Measurements from ENCODE around the gene OLFM2.
"Not testable (repeated sequence)": the region's sequence is repeated elsewhere in the genome, so short reads cannot be mapped to it uniquely, and the experiment has no call there.

OLFM2 gene

DNA sequence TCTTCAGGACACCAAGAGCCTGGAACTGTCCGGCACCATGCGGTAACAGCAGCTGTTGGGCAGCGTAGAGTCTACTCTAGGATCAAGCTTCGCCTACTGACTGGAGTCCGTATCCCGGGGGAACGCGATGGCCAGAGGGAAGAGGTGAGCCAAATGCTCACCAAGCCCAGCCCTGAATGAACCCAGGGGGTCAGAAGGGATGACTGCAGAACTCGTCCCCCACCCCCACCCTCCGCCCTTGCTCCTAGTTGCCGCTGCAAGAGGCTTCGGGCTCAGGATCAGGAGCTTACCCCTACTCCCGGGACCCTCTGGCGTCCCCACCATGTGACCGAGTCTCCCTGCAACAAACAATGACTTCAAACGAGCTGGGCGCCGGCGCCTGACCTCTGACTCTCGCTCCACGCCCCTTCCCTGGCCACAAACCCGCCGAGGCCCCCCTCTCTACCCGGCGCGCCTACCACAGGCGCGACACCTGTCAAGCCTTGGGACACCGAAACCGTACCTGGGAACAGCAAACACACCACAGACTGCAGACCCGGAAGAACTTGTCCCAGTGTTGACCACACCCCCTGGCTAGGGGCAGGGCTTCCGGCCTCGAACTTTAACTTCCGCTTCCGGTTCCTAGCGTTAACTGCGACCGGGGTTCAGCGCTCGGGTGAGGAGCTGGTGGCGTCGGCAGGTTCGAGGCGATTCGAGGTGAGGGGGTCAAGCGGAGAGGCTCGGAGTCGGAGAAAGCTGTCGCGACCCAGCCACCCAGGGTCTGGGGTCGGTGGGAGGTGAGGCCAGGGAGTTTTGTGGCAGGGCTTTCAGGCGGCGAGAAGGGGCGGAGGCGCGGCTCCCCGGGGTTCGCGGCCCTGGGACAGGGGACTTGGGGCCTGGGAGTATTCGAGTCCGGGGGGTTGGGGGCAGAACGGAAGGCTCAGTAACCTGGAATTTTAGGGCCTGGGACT is 108.8 kb downstream of the OLFM2 start, which contains the start of gene UBL5:
Gene UBL5 (plus strand): TSS at position 630 of the 950 bp plus-strand sequence. CDS start 420 bp downstream, outside the sequence.
- H3K9me3 ChIP-seq (ENCODE audit: control insufficient read depth, insufficient read depth, low read length): no peaks in the 10 kb centered on the region
- peaks cover 18% of the 10 kb centered on the region for H3K36me3 ChIP-seq (ENCODE audit: control insufficient read depth, insufficient read depth, low read length)
- H3K27me3 ChIP-seq (ENCODE audit: control insufficient read depth, insufficient read depth, low read length): no peaks in the 10 kb centered on the region
- no peaks in the 10 kb centered on the region for H3K4me1 ChIP-seq (ENCODE audit: control insufficient read depth, insufficient read depth, low read length)
- peak within 1 kb of the TSS; percentile 60 for H3K9ac ChIP-seq (ENCODE audit: low read depth, low read length)
- H3K27ac ChIP-seq (ENCODE audit: low read depth, low read length): peak within 1 kb of the TSS; percentile 92
- peak within 1 kb of the TSS; percentile 91 for H3K4me3 ChIP-seq (ENCODE audit: low read depth, low read length)

DNA sequence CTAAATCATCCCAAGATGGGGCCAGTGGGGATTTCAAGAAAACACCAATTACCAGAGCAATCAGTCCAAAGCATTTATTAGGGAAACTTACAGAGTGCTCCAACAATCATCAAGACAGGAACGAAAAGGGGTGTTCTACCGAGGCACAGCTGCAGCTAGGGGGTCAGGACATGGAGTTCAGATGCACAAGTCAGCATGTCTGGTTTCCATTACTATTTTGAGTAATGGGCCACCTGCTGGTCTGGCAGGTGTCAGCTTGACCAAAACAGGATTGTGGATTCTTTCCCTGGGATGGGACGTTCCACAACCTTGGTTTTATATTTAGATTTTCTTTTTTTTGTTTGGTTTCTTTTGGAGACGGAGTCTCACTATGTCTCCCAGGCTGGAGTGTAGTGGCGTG is 112.5 kb downstream of the OLFM2 start:
- peaks cover 6% of the 10 kb centered on the region for H3K4me1 ChIP-seq (ENCODE audit: control insufficient read depth, insufficient read depth, low read length)
- no peaks in the 10 kb centered on the region for H3K27me3 ChIP-seq (ENCODE audit: control insufficient read depth, insufficient read depth, low read length)
- no peak overlapping the region for H3K9ac ChIP-seq (ENCODE audit: low read depth, low read length)
- no peak overlapping the region for H3K27ac ChIP-seq (ENCODE audit: low read depth, low read length)
- no peaks in the 10 kb centered on the region for H3K9me3 ChIP-seq (ENCODE audit: control insufficient read depth, insufficient read depth, low read length)
- H3K4me3 ChIP-seq (ENCODE audit: low read depth, low read length): no peak overlapping the region
- H3K36me3 ChIP-seq (ENCODE audit: control insufficient read depth, insufficient read depth, low read length): 0 out of 2 replicates have a peak, but pooled peaks cover 4% of the 10 kb centered on the region

DNA sequence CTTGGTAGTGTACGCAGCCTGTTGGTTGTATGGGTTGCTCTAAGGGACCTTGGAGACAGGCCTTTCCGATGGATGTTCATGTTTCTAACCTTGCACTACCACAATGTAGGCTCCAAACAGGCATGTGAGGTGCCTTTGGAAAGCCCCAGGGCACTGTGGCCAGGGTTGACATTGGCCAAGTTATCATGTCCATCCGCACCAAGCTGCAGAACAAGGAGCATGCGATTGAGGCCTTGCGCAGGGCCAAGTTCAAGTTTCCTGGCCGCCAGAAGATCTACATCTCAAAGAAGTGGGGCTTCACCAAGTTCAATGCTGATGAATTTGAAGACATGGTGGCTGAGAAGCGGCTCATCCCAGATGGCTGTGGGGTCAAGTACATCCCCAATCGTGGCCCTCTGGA is 116.3 kb downstream of the OLFM2 start:
- H3K27me3 ChIP-seq (ENCODE audit: control insufficient read depth, insufficient read depth, low read length); H3K36me3 ChIP-seq (ENCODE audit: control insufficient read depth, insufficient read depth, low read length); H3K9ac ChIP-seq (ENCODE audit: low read depth, low read length); H3K4me1 ChIP-seq (ENCODE audit: control insufficient read depth, insufficient read depth, low read length); H3K9me3 ChIP-seq (ENCODE audit: control insufficient read depth, insufficient read depth, low read length): not testable (repeated sequence)
- Histone ChIP-seq H3K4me3 (ENCODE audit: low read depth, low read length) (peak overlapping the region; percentile 51; the same call in 1 of the 2 replicates), H3K27ac (ENCODE audit: low read depth, low read length) (peak overlapping the region; percentile 42)

DNA sequence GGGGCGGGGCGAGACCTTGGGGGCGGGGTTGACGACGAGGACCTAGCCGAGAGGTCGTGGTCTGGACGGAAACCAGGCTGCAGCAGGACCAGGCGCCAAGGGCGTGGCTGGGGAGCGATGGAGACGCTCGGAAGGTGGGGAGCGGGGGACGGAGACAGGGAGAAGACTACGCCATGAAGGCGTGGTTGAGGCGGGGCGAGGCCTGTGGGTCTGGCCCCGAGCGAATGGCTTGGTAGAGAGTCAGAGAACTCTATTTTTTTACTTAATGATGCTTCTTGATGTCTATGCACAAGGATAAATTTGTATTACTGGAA is 116.8 kb downstream of the OLFM2 start:
- Histone ChIP-seq H3K9me3 (ENCODE audit: control insufficient read depth, insufficient read depth, low read length) (no peaks in the 10 kb centered on the region), H3K9ac (ENCODE audit: low read depth, low read length) (no peak overlapping the region), H3K36me3 (ENCODE audit: control insufficient read depth, insufficient read depth, low read length) (no peaks in the 10 kb centered on the region), H3K4me1 (ENCODE audit: control insufficient read depth, insufficient read depth, low read length) (peaks cover 6% of the 10 kb centered on the region), H3K27ac (ENCODE audit: low read depth, low read length) (peak overlapping the region; percentile 42), H3K27me3 (ENCODE audit: control insufficient read depth, insufficient read depth, low read length) (no peaks in the 10 kb centered on the region), H3K4me3 (ENCODE audit: low read depth, low read length) (peak overlapping the region; percentile 51)

DNA sequence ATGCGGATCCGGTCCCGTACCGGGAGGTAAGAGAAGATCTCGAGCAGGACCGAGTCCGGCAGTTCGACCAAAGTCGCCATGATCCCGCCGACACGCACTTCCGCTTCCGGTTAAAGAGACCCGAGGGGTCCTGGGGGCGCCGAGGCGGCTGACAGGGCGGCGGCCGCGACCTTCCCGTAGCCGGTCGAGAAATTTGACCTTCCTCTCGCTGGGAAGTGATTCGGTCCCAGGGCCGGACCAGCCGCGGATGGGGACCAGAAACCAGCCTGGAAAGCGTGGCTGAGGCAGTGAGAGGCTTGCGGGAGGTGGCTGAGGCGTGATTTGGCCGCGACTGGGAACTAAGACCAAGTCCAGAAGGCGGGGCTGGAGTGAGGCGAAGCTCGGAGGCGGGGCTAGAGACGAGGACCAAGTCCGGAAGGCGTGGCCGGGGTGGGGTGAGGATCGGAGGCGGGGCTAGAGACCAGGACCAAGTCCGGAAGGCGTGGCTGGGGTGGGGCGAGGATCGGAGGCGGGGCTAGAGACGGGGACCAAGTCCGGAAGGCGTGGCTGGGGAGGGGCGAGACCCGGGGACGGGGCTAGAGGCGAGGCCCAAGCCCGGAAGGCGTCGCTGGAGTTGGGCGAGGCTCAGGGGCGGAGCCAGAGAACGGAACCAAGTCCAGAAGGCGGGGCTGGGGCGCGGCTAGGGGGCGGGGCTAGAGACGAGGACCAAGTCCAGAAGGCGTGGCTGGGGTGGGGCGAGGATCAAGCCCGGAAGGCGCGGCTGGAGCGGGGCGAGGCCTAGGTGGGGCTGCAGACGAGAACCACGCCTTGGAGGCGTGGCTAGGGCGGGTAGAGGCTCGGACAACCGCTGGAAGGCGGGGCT is 117.3 kb downstream of the OLFM2 start, which contains the start of gene FBXL12:
Gene FBXL12 (minus strand): TSS at position 346 of the 862 bp plus-strand sequence. CDS start 266 bp downstream, at position 80.
- Histone ChIP-seq H3K27me3 (ENCODE audit: control insufficient read depth, insufficient read depth, low read length) (no peaks in the 10 kb centered on the region), H3K27ac (ENCODE audit: low read depth, low read length) (peak within 1 kb of the TSS; percentile 97), H3K9ac (ENCODE audit: low read depth, low read length) (peak within 1 kb of the TSS; percentile 84), H3K4me3 (ENCODE audit: low read depth, low read length) (peak within 1 kb of the TSS; percentile 87), H3K4me1 (ENCODE audit: control insufficient read depth, insufficient read depth, low read length) (peaks cover 6% of the 10 kb centered on the region), H3K36me3 (ENCODE audit: control insufficient read depth, insufficient read depth, low read length) (no peaks in the 10 kb centered on the region), H3K9me3 (ENCODE audit: control insufficient read depth, insufficient read depth, low read length) (no peaks in the 10 kb centered on the region)

DNA sequence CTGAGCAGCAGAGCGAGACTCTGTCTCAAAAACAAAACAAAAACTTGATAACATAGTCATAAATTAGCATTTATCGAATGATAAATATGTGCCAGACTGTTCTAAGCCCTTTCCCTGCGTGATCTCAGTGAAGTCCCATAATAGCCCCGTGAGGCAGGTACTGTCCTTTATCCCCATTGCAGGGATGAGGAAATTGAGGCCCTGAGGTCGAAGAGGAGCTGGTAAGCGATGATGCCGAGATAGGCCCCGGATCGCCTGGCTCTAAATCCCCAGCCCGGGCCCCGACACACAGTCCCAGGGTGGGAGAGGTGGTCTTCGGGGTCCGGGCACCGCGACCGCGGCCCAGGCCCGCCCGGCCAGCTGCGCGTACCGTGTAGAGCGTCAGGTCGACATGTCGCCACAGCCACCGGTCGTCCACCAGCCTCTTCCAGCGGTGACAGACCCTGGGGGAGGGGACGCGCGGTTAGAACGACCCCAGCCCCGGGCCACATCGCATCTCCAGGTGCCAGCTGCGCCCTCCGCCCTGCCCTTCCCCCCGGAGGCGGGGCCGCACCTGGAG is 118.1 kb downstream of the OLFM2 start:
- Histone ChIP-seq H3K36me3 (ENCODE audit: control insufficient read depth, insufficient read depth, low read length) (0 out of 2 replicates have a peak, but pooled peaks cover 3% of the 10 kb centered on the region), H3K27ac (ENCODE audit: low read depth, low read length) (peak overlapping the region; percentile 97), H3K9me3 (ENCODE audit: control insufficient read depth, insufficient read depth, low read length) (no peaks in the 10 kb centered on the region), H3K4me3 (ENCODE audit: low read depth, low read length) (peak overlapping the region; percentile 87), H3K9ac (ENCODE audit: low read depth, low read length) (peak overlapping the region; percentile 84), H3K27me3 (ENCODE audit: control insufficient read depth, insufficient read depth, low read length) (no peaks in the 10 kb centered on the region), H3K4me1 (ENCODE audit: control insufficient read depth, insufficient read depth, low read length) (peaks cover 6% of the 10 kb centered on the region)

DNA sequence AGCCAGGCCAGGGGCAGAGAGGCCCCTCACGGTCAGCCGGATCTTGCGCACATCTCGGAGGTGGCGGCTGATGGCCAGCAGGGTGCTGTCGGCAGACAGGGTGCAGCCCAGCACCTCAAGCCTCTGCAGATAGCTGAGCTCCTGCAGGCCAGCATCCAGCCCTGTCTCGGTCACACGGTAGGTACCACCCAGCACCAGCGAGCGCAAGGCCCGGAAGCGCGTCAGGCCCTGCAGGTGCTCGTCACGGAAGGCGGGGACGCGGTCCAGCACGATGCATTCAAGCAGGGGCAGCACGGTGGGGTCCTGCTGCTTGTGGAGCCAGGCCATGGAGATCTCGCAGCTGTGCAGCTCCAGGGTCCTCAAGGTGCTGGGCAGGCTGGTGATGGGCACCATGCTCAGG is 125.2 kb downstream of the OLFM2 start:
- no peak overlapping the region for H3K27ac ChIP-seq (ENCODE audit: low read depth, low read length)
- H3K36me3 ChIP-seq (ENCODE audit: control insufficient read depth, insufficient read depth, low read length): peaks cover 45% of the 10 kb centered on the region

DNA sequence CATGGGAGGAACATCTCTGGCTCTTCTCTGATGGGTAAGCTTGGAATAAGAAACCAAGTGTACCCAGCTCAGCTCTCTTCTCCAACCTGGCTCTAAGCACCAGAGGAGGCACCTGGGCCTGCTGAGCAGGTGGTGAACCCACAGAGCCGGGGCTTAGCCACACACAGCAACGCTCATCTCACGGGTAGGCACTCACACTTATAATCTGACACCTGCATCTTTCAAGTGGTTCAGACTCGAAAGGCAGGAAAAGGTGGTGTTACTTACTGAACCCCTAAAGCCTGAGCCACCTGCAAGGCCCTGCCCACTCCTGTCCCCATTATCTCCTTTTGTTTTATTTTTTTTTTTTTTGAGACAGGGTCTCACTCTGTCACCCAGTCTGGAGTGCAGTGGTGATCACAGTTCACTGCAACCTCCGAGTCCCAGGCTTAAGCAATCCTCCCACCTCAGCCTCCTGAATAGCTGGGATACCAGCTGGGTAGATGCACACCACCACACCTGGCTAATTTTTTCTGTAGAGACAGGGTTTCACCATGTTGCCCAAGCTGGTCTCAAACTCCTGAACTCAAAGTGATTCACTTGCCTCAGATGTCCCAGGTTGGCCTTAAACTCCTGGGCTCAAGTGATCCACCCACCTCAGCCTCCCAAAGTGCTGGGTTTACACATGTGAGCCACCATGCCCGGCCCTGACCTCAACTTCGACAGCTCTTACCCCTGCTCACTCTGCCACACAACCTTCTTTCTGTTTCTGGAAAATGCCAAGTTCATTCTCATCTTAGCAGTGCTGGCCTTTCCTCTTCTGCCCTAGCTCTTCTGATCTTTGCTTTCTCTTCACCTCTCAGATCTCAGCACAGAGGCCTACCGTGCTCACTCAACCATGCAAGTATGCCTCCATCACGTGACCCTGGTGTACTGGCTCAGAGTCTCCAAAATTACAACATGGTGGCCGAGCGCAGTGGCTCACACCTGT is 127.2 kb downstream of the OLFM2 start:
- peaks cover 45% of the 10 kb centered on the region for H3K36me3 ChIP-seq (ENCODE audit: control insufficient read depth, insufficient read depth, low read length)
- H3K9ac ChIP-seq (ENCODE audit: low read depth, low read length): no peak overlapping the region
- H3K9me3 ChIP-seq (ENCODE audit: control insufficient read depth, insufficient read depth, low read length): no peaks in the 10 kb centered on the region
- H3K4me3 ChIP-seq (ENCODE audit: low read depth, low read length): no peak overlapping the region
- no peaks in the 10 kb centered on the region for H3K27me3 ChIP-seq (ENCODE audit: control insufficient read depth, insufficient read depth, low read length)
- H3K4me1 ChIP-seq (ENCODE audit: control insufficient read depth, insufficient read depth, low read length): no peaks in the 10 kb centered on the region
- H3K27ac ChIP-seq (ENCODE audit: low read depth, low read length): no peak overlapping the region

More for the DNA sequence above, 125.2 kb downstream of the OLFM2 start:
- no peak overlapping the region for H3K9ac ChIP-seq (ENCODE audit: low read depth, low read length)
- H3K9me3 ChIP-seq (ENCODE audit: control insufficient read depth, insufficient read depth, low read length): no peaks in the 10 kb centered on the region
- no peaks in the 10 kb centered on the region for H3K4me1 ChIP-seq (ENCODE audit: control insufficient read depth, insufficient read depth, low read length)
- no peaks in the 10 kb centered on the region for H3K27me3 ChIP-seq (ENCODE audit: control insufficient read depth, insufficient read depth, low read length)
- no peak overlapping the region for H3K4me3 ChIP-seq (ENCODE audit: low read depth, low read length)

DNA sequence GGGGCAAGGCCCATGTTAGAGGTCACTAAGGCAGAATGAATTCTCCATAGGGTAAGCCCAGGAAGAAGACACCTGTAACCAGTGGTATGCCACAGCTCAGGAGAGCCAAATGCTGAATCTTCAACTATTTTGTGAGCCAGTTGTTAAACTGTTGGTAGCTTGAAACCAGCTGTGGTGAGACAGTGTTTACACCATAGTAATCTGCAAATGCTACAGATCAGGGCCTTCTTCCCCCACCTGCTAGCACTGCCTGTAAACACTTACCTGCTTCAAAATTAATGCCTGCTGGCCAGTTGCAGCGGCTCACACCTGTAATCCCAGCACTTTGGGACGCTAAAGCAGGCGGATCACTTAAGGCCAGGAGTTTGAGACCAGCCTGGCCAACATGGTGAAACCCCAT is 129.5 kb downstream of the OLFM2 start:
- no peak overlapping the region for H3K27ac ChIP-seq (ENCODE audit: low read depth, low read length)
- H3K36me3 ChIP-seq (ENCODE audit: control insufficient read depth, insufficient read depth, low read length): peaks cover 42% of the 10 kb centered on the region
- no peak overlapping the region for H3K4me3 ChIP-seq (ENCODE audit: low read depth, low read length)
- H3K9me3 ChIP-seq (ENCODE audit: control insufficient read depth, insufficient read depth, low read length): no peaks in the 10 kb centered on the region
- no peaks in the 10 kb centered on the region for H3K27me3 ChIP-seq (ENCODE audit: control insufficient read depth, insufficient read depth, low read length)
- no peak overlapping the region for H3K9ac ChIP-seq (ENCODE audit: low read depth, low read length)
- no peaks in the 10 kb centered on the region for H3K4me1 ChIP-seq (ENCODE audit: control insufficient read depth, insufficient read depth, low read length)
